Fibroblast of lung (primary cell): Measurements from ENCODE around the gene CPO. TPM values are rescaled to one million over a fixed set of nuclear protein-coding genes. Genes with fewer than 3 reads are reported as not detected.
A peak's percentile ranks its signal among the peaks of the same experiment; 100 is the strongest.

Source experiments
- DNase-seq, 2 donors: peaks; one replicate each; pipeline versions ENCODE4 v3.0.0 to v3.0.0-alpha.2; 2010; ENCODE audit warnings: low read depth in 2 of 2
- H2AFZ ChIP-seq: 2 replicates; pipeline ENCODE4 v1.5.1; 2012; ENCODE audit warnings: low read length, control low read depth, inconsistent platforms
- H3K27ac ChIP-seq: 2 replicates; pipeline ENCODE4 v1.5.1; 2011; ENCODE audit warnings: low read length, control low read depth; ENCODE audit not compliant: insufficient read depth
- H3K27me3 ChIP-seq: 2 replicates; pipeline ENCODE4 v1.5.1; 2011; ENCODE audit warnings: mild to moderate bottlenecking, low read length; ENCODE audit not compliant: control insufficient read depth, insufficient read depth
- H3K36me3 ChIP-seq: 2 replicates; pipeline ENCODE4 v1.5.1; 2011; ENCODE audit warnings: low read length; ENCODE audit not compliant: control insufficient read depth, insufficient read depth
- H3K4me1 ChIP-seq: 2 replicates; pipeline ENCODE4 v1.5.1; 2011; ENCODE audit warnings: low read length; ENCODE audit not compliant: control insufficient read depth, insufficient read depth; ENCODE audit errors: extremely low read depth
- H3K4me2 ChIP-seq: 2 replicates; pipeline ENCODE4 v1.5.1; 2011; ENCODE audit warnings: low read length, control low read depth; ENCODE audit not compliant: insufficient read depth; ENCODE audit errors: extremely low read depth
- H3K4me3 ChIP-seq, 4 experiments: fragments of 200-600 bp in 1 of 4; sonication (generic) in 1 of 4; replicated peaks in 1 of 4; 2 replicates each; pipeline ENCODE4 v1.5.1; 2011 to 2016; ENCODE audit warnings: low read length in 4 of 4, low read depth in 3 of 4, mild to moderate bottlenecking in 3 of 4, control low read depth in 2 of 4, inconsistent platforms in 1 of 4, mixed read lengths in 1 of 4; ENCODE audit not compliant: insufficient read depth in 1 of 4; ENCODE audit errors: control extremely low read depth in 1 of 4
- H3K79me2 ChIP-seq: 2 replicates; pipeline ENCODE4 v1.5.1; 2012; ENCODE audit warnings: mild to moderate bottlenecking, low read length, inconsistent platforms; ENCODE audit not compliant: control insufficient read depth, insufficient read depth
- H3K9ac ChIP-seq: 2 replicates; pipeline ENCODE4 v1.5.1; 2011; ENCODE audit warnings: mild to moderate bottlenecking, low read length, control low read depth; ENCODE audit not compliant: insufficient read depth
- H3K9me3 ChIP-seq: 2 replicates; pipeline ENCODE4 v1.5.1; 2012; ENCODE audit warnings: low read depth, low read length; ENCODE audit not compliant: control insufficient read depth, insufficient read depth
- H4K20me1 ChIP-seq: 2 replicates; pipeline ENCODE4 v1.5.1; 2011; ENCODE audit warnings: low read length; ENCODE audit not compliant: control insufficient read depth, insufficient read depth; ENCODE audit errors: extremely low read depth
- CTCF ChIP-seq, 2 donors: IDR thresholded peaks in 1 of 2; conservative IDR thresholded peaks in 1 of 2; 1 replicate in 1 of 2; 2 replicates in 1 of 2; pipeline ENCODE4 v1.5.1; 2011 to 2012; ENCODE audit warnings: low read length in 2 of 2, control low read depth in 1 of 2, inconsistent platforms in 1 of 2, low read depth in 1 of 2, mild to moderate bottlenecking in 1 of 2
- EZH2 ChIP-seq: IDR thresholded peaks from 2 replicates; pipeline ENCODE4 v1.5.1; 2012; ENCODE audit warnings: low read length, control low read depth, mild to moderate bottlenecking; ENCODE audit errors: missing control alignments
- polyA plus RNA-seq, 2 donors: library from polyadenylated mRNA; depleted of rRNA in 1 of 2; stranded (reverse) in 1 of 2; unstranded in 1 of 2; fragments of >200 nt; gene quantifications; 2 replicates each; pipeline ENCODE4 v1.2.1, GENCODE V29; 2011 to 2012; ENCODE audit warnings: missing spikeins in 1 of 2
- total RNA-seq: library from RNA; depleted of rRNA; stranded (reverse); fragments of >200 nt; gene quantifications from 2 replicates; pipeline ENCODE4 v1.2.1, GENCODE V29; 2014

CPO gene
- total and polyA plus RNA-seq, 2 donors (not counting 1 experiment from before 2014, with no cell fraction given): under 0.01 TPM; not detected in 1

- DNase-seq: peak in 1 of 2 donors; percentile 3
- H3K27ac ChIP-seq: no peak overlapping the region
- no peaks in the 10 kb centered on the region for H3K79me2 ChIP-seq
- no peaks in the 10 kb centered on the region for H3K4me1 ChIP-seq
- TF ChIP-seq CTCF (conservative IDR thresholded peaks at IDR 0.05 in 1 of 2, IDR thresholded peaks at IDR 0.05 in 1 of 2; ENCODE audit: low read depth in 1 of 2, low read length in 2 of 2) (no peak), EZH2 (no peak)
- H3K9me3 ChIP-seq: no peaks in the 10 kb centered on the region
- H2AFZ ChIP-seq: no peak overlapping the region
- no peak overlapping the region for H3K9ac ChIP-seq
- no peaks in the 10 kb centered on the region for H3K36me3 ChIP-seq
- H4K20me1 ChIP-seq: no peaks in the 10 kb centered on the region
- H3K27me3 ChIP-seq: no peaks in the 10 kb centered on the region
- H3K4me2 ChIP-seq: no peak overlapping the region
- H3K4me3 ChIP-seq: no peak overlapping the region
These were observed 2.5 kb upstream of the CPO start for GRCh38 chr2:206936843-206937230.

DNA sequence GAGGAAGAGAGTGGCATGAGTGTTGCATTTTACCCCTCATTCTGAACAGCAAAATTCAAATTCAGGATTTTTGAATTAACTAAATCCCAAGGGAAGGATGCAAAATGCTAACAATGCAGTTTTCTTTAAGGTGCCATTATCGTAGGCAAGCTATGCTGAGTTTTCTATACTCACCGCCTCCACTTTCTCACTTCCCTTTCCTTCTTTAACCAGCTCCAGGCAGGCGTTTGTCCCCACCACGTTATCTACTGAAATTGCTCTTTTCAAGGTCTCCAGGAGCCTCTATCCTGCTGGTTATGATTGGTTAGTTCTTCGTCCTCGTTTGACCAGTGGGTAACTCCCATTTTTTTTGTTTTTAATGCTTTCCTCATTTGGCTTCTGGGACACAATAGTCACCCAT lies 1.8 kb upstream of the CPO start:
- no peaks in the 10 kb centered on the region for H3K27me3 ChIP-seq
- no peak overlapping the region for H3K27ac ChIP-seq
- no peak overlapping the region for H3K4me3 ChIP-seq
- no peak overlapping the region for H3K9ac ChIP-seq
- H4K20me1 ChIP-seq: no peaks in the 10 kb centered on the region
- H3K36me3 ChIP-seq: no peaks in the 10 kb centered on the region
- H3K9me3 ChIP-seq: no peaks in the 10 kb centered on the region
- no peaks in the 10 kb centered on the region for H3K79me2 ChIP-seq
- no peak for DNase-seq
- H2AFZ ChIP-seq: no peak overlapping the region
- no peaks in the 10 kb centered on the region for H3K4me1 ChIP-seq
- no peak overlapping the region for H3K4me2 ChIP-seq
- no peak for TF ChIP-seq EZH2
- no peak for TF ChIP-seq CTCF (conservative IDR thresholded peaks at IDR 0.05 in 1 of 2, IDR thresholded peaks at IDR 0.05 in 1 of 2; ENCODE audit: low read depth in 1 of 2, low read length in 2 of 2)

GRCh38 chr2:206940546-206940945 lies 1.2 kb downstream of the CPO start:
- Histone ChIP-seq H3K9me3 (no peaks in the 10 kb centered on the region), H3K36me3 (no peaks in the 10 kb centered on the region), H3K4me2 (no peak overlapping the region), H3K27me3 (no peaks in the 10 kb centered on the region), H3K79me2 (no peaks in the 10 kb centered on the region), H4K20me1 (no peaks in the 10 kb centered on the region), H3K4me3 (no peak overlapping the region), H2AFZ (no peak overlapping the region), H3K4me1 (no peaks in the 10 kb centered on the region), H3K9ac (no peak overlapping the region), H3K27ac (no peak overlapping the region)
- TF ChIP-seq EZH2 (no peak), CTCF (conservative IDR thresholded peaks at IDR 0.05 in 1 of 2, IDR thresholded peaks at IDR 0.05 in 1 of 2; ENCODE audit: low read depth in 1 of 2, low read length in 2 of 2) (no peak)
- no peak for DNase-seq
